Renal cortex interstitium (tissue), 11 donors: ENCODE data around the gene HBB. TPM values are rescaled to one million over a fixed set of nuclear protein-coding genes. Genes with fewer than 3 reads are reported as not detected.
"Not testable (repeated sequence)": the region's sequence is repeated elsewhere in the genome, so short reads cannot be mapped to it uniquely, and the experiment has no call there.

Experiments used
- DNase-seq, 11 donors: peaks; one replicate each; pipeline ENCODE4 v3.0.0-alpha.2; 2013; ENCODE audit warnings: low read depth in 9 of 11, low spot score in 4 of 11; ENCODE audit errors: extremely low read depth in 1 of 11
- polyA plus RNA-seq, 3 donors: library from polyadenylated mRNA; unstranded; fragments of 120-200 nt; gene quantifications; one replicate each; pipeline ENCODE4 v1.2.1, GENCODE V29; 2013; ENCODE audit not compliant: insufficient read length in 3 of 3

Gene HBB
- polyA plus RNA-seq, 3 donors: 110 to 331 (median 134) TPM

DNA sequence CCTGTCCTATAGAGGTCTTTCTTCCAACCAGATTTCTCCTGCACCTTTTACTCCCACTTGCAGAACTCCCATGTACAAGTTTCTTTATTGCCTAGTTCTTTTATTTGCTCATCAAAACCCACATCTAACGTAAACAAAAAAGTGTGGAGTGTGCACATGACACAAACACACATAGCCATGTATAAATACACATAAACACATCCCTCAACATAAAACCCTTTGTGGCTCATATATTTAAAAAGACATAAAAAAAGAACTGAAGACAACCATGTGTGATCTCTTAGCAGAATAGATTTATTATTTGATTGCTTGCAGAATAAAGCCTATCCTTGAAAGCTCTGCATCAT lies 26.0 kb upstream of the HBB start:
- no peak for DNase-seq

- DNase-seq: no peak
Measured at GRCh38 chr11:5252192-5252918, 25.5 kb upstream of the HBB start.

GRCh38 chr11:5251746-5252145 lies 24.9 kb upstream of the HBB start:
- DNase-seq: no peak

DNA sequence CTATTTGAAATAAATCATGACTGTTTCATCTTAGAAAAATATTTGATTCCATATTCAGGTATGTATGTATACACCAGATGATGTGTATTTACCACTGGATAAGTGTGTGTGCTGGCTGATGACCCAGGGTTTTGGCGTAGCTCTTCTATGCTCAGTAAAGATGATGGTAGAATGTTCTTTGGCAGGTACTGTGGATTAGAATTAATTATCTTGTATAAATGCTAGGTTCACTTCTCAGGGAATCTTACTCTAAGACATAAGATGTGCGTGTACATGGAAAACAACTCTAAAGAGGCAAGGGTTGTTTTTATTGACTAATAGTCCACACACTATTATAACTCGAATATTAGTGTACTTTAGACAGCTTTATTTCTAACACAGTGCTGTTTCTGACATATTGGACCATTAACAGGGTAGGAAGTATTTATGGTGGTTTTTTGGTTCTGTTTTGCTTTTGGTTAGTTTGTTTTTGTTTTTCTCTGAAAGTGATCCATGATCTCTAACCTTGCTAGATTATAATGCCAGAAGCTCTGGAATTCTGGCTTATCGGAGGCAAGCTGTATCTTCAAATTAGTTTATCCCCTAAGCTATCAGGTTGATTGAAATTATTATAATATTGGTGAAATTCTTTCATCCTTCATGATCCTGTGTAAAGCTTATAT lies 23.8 kb upstream of the HBB start:
- no peak for DNase-seq

DNA sequence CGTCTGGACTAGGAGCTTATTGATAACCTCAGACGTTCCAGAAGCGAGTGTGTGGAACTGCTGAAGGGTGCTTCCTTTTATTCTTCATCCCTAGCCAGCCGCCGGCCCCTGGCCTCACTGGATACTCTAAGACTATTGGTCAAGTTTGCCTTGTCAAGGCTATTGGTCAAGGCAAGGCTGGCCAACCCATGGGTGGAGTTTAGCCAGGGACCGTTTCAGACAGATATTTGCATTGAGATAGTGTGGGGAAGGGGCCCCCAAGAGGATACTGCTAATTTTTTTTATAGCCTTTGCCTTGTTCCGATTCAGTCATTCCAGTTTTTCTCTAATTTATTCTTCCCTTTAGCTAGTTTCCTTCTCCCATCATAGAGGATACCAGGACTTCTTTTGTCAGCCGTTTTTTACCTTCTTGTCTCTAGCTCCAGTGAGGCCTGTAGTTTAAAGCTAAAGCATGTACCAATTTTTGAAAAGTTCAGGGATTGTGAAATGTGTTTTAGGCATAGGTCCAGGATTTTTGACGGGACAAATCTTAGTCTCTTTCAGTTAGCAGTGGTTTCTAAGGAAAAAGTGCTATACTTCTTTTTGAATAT lies 23.0 kb upstream of the HBB start, which contains the start of gene HBG1:
HBG1 (minus strand) TSS at position 51 of the 590 bp plus-strand sequence. CDS start 53 bp downstream, outside the sequence.
- not testable (repeated sequence) for DNase-seq

- not testable (repeated sequence) for DNase-seq
Measured at GRCh38 chr11:5248498-5248897, 21.6 kb upstream of the HBB start.

GRCh38 chr11:5247472-5248192 lies 20.8 kb upstream of the HBB start:
- no peak for DNase-seq

- no peak for DNase-seq
Measured at GRCh38 chr11:5246772-5247471, 20.1 kb upstream of the HBB start.

GRCh38 chr11:5245155-5245554 lies 18.3 kb upstream of the HBB start:
- DNase-seq: no peak

DNA sequence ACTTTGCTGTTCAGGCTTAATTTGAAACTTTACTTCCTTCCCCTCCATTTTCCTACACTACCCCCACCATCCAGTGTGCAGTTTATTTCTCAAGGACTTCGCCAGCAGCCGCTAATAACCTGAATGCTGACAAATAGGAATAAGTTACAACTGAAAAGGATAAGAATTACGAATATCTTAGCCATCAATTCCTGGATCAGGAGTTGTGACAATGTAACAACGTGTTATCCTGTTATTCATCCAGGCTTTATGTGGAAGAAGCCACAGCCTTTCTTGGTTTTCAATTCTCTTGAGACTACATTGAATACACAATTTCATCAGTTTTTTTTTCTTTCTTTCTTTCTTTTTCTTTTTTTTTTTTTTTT lies 16.9 kb upstream of the HBB start:
- no peak for DNase-seq

- no peak for DNase-seq
Measured at GRCh38 chr11:5242933-5243815, 16.3 kb upstream of the HBB start.

DNA sequence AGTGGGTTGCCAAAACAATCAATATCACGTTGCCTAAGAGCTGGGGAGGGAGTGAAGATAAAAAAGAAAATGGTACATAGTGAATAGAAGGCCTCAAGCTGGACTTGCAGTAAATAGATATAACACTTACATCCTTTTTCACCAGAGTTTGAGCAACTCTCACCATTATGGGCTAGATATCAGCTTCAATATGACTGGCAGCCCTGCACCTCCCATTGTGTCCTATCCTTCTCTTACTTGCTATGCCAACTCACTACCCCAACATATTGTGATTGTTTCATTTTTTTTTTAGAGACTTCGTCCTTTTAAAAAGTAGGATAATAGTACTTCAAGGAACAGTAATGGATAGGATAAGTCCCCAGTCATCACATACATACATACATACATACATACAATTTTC lies 15.3 kb upstream of the HBB start:
- DNase-seq: no peak

DNA sequence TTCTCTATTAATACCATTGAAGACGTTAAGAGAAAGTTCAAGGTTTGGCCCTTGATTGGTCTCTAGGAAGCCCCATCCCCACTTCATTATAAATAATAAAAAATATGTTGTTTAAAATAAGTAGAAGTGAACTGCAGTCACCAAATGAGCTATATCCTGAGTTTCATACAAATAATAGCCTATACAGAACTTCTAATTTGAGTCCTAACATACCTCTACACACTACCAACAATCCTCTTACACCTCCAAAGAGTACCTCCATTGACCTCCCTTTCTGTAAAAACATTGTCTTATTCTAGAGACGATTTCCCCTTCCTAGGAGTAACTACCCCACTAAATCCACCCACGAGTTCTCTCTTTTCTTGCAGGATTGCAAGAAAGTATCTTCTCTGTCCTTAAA lies 14.6 kb upstream of the HBB start:
- no peak for DNase-seq

GRCh38 chr11:5240458-5240857 lies 13.6 kb upstream of the HBB start:
- no peak for DNase-seq

DNA sequence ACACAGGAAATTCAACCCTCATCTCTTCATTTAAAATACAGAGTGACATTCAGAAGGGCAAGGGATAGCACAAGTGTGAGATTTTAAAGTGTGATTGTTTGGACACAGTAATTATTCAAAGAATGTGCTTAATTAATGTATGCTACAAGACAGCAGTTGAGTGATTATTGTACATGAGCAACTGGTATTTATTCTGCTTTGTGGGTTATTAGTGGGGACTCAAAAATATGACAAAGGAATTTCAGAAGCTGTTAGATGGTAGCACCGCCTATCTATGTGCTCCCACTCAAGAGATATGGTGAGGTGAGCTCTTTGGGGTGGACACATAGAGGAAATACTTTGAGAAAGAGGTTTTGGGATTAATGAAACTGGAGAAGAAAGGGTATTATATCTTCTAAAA lies 13.2 kb upstream of the HBB start:
- no peak for DNase-seq

DNA sequence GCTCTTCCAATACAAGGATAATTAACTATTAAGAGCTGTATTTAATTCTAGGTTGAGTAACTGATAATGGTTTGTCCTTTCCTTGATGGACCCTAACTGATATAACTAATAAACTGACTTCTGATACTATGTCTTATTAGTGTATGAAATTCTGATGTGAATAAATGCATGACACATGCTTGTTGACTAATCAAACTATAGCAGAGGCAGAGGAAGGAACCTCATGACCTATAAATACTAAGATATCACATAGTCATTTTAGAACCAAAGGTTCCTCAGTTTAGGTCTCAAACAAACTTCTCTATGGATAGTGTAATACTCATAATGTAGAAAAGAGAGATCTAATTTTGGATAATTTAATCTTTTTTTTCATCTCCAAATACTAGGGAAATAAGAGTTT lies 12.2 kb upstream of the HBB start:
- no peak for DNase-seq

- DNase-seq: no peak
Measured at GRCh38 chr11:5238486-5238885, 11.6 kb upstream of the HBB start.

GRCh38 chr11:5237420-5237819 lies 10.5 kb upstream of the HBB start:
- no peak for DNase-seq
